Stimulated activated CD4-positive, alpha-beta T cell treated with anti-CD3 and anti-CD28 coated beads, TNF-alpha, amount 100 ng/mL, for 4 hours (primary cell): Measurements from ENCODE around the gene ROR1.

Source experiments
- DNase-seq, 3 experiments: peaks; one replicate each; pipeline ENCODE4 v3.0.0-alpha.2; 2020; ENCODE audit warnings: low read depth in 3 of 3

Gene ROR1

DNA sequence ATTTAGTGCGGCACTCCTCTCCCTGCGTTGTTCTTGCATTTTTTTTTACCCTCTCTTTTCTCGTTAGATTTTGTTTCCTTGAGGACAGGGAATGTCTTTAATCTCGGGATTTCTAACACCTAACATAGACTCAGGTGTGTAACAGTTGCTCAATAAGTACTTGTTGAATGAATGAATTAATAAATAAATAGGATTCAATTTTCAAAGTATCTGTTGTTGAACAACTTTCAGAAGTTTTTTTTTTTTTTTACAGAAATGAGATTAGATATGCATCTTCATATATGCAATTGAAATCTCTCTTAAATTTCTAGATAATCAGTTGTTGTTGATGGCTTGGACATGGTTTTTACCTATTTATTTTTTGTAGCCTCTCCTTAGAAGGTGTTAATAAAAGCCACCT, 83.1 kb downstream of the ROR1 start:
- DNase-seq, result no peak

DNA sequence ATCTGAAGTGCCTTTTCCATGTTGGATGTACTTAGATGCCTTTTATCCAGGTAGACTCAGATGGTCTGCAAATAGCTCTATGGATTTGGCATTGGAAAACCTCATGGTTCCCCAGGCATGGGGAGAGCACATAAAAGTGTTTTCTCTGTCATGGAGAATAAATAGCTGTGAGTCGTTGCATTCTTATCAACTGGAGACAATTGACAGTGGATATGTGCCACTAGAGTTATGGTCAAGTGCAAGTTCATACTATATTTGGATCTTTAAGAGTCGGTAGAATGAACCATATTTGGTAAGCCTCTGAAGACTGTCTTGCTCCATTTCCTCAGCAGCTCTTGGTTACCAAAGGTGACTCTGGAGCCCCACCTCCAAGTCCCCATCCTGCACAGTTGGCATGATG, 83.7 kb downstream of the ROR1 start:
- no peak for DNase-seq

DNA sequence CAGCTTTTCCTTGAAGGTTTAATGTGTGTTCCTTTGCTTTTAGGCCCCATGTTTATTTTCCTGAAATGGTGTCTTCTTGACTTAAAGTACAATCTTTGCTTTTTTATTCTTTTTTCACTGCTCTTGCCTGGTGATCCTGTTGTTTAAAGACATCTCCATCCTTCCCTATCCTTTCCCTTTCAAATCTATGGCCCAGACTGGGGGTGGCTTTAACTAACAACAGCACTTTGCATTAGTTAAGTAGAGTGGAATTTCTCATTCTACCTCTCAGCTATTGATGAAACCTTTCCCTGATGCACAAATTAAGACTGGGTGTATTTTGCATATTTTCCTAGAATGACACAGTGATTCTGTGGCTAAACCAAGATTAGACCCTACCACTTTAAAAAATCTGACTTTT, 84.3 kb downstream of the ROR1 start:
- no peak for DNase-seq

DNA sequence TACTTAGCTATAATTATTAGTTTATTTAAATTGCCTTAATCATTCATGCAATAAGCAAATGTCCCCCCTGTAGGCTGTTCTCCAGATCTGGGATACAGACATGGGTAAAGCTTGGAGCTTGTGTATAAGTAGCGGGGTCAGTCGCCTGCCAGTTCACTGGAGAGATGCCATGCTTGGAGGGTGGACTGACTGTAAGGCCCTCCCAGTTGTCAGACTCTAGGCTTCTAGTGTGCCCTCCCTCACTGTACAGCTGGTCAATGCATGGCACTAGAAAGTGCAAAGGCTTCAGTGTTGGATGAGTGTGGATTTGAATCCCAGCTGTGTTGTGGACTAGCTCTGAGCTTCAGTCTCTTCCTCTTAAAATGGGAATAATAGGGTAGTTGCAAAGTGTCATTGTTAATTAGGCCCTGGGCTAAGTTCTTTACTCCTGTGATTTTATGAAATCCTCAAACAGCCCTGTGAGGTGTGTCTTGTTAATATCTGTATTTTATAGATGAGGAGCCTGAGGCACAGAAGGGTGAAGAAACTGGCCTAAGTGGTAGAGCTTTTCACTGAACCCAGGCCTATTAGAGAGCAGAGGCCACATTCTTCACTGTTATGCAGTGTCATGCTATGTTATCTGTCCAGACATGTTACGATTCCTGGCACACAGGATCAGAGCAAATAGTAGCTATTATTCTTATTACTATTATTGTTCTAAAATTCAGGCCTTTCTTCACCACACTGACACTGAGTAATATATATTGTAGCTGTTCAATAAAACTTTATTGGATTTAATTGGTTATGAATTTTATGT, 85.9 kb downstream of the ROR1 start:
- DNase-seq, result no peak

DNA sequence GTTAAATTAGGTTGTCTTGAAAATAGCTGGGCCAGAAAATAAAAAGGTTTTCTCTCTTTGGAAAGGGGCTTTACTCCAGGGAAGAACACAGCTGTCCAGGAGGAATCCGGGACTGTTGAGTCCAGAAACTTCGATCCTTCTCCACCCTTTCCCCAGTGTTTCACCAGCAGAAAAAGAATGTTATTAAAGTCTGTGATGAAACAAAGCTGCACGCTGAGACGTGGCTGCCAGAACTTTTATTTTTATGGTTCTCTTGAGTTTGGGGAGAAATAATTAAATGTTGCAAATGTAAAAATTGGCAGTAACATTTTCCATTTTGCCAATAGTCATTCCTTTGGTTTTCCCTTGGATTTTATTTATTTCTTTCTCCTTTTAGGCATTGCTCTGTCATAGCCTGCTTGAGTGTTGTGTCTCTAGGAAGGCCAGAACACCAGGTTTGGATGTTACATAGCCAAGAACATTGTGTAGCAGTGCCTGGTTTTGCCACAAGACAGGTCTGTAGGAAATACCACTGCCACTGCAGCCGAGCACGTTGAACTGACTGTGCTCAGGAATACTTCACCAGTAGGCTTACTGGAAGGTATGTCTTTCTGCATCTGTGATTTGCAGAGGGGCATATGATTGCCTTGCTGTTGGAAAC, 87.4 kb downstream of the ROR1 start:
- DNase-seq, result no peak

DNA sequence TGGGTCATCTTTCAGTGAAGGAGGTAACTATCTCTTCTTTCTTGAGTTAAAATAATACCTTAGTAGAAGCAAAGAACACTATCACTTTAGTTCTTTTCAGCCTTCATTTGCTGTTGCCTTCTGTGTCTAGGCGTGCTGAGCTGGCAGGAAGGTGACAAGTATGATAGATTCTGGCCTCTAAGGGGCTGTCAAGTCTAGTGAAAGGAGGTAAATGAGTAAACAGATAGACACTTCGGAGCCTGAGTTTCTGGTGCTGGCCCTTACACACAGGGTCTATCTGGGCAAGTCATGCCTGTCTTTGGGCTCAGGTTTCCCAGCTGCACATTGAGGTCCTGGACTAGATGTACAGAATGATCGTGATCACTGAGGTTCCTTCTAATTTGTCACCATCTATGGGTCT, 89.3 kb downstream of the ROR1 start:
- DNase-seq, result no peak

DNA sequence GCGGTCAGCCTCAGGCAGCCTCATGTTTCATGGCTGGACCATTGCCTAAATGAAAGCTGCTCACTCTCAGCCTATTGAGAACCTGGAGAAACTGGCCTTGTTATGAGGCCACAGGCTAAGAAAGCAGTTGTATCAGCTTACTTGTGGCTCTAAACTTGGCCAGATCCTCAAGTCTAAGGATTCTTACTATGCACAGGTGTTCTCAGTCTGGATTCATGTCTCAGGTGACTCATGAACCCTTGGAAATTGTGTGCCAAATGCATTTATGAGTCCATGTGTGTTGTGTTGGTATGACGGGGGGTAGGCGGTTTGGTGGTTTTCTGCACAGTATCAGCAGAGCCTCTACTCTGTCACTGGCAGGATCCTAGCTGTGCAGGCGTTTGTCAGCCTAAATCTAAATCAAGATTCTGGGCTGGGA, 90.4 kb downstream of the ROR1 start:
- no peak for DNase-seq

DNA sequence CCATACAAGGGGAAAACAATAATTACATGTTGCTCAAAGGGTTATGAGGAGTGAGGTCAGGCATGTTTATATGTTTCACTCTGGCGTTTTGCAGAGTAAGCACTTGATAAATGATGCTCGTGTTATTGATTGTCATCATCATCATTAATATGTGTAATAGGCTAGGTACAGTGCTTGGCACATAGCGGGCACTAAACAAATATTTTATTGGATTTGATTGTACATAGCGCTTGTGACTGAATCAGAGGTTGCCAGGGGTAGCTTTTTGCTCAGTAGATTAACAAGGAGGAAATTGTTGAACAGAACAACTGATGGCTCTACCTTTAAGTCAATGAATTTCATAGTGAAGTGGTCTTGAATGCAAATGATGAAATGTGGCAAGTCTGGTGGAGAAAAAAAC, 91.7 kb downstream of the ROR1 start:
- DNase-seq, result no peak

DNA sequence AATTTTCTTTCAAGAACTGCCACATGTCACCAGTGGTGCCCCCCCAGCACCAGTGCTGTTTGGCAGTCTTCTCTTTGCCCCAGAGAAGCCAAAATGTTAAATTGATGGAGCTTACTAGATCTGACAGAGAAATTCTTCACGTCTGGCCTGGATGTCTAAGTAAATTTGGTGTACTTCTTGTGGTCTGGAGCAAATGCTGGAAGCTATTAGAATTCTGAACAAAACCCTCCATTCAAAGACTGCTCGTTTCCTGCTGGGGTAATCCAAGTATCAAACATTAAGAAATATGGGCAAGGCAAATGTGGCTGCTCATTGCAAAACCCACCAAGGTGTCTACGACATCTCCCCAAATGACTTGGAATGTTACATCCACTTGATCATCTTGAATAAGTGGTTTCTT, 92.3 kb downstream of the ROR1 start:
- no peak for DNase-seq

DNA sequence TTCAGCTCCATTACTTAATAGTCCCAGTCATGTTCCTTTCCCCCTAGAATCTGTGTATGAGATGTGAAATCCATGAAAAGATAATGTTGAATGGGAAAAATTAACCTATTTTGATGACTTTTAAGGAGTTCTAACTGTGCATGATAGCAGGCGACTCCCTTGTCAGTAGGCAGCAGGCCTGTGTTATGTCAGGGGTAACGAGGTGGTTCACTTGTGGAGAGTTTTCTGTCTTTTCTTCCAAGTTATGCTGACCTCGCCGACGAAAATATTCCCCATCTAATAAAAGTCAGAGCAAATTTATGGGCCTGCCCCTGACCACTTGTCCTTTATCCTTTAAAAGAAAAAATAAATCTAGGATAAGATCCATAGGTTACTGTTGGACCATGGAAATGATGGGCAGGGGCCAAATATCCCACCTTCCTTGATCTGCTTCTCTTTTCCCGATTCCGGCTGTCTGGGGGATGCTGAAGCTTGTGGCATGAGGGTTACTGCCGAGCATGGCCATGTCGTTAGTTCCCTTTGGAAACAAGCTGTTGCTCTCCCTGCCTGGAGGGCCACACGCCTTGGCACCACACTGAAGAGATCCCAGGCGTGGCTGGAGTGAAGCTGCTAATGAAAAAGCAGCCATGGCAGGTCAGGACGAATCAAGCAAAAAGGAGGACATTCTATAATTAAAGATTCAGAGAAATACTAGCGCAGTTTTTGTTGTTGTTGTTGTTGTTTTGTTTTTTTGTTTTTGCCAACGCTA, 93.8 kb downstream of the ROR1 start:
- DNase-seq, result no peak

DNA sequence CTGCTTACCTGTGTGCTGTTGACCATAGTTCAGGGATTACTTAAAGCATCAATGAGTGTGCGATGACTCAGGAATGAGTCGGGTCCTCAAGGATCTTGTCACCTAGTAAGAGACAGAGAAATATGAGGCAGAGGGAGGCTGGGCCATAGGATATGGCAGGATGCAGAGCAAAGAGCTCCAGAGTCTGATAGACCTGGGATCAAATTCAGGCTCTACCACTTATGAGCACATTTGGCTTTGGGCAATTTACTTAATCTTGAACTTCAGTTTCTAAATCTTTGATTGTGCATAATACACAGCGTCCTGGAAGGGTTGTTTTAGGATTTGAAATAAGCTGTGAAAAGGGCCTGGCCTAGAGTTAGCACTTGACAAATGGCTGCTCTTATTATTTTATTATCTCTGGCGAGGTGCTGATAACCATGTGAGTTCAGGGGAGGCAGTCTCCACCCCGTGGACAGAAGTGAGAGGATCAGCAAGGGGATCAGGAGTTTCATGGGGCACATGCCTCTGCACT, 94.5 kb downstream of the ROR1 start:
- no peak for DNase-seq

DNA sequence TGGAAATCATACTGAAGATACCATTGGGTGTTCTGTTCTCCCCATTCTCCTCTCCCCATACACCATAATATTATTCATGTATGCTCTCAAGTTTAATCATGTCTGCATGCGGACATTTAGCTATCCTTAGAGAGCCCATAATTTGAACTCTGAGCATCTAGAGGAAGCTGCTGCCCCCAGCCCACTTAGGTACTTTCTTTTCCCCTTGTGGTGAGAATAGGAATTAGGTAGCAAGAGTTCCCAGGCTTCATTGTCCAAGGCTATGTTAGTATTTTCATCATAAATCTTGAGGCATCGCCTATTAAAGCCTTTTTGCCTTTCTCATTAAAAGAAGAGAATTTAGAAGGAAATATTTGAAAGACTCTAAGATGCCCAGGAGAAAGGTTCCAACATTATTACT, 96.3 kb downstream of the ROR1 start:
- DNase-seq, result no peak

DNA sequence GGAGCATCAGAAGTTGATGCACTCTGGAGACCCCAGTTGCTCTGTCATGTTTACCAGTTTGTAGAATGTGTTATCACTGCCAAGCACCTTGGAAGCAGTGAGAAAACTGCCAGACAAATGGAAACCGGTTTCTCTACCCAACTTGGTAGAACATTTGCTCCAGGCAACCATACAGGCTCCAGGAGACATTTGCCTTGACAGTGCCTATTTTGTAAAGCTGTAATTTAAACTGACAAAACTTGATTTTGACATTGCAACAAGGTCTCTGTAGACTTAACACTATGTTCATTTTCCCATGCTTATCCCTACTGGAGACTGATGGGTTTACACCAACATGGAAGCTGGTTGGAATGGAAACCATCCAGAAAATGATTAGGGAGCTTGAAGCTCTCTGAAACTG, 97.6 kb downstream of the ROR1 start:
- DNase-seq, result no peak

DNA sequence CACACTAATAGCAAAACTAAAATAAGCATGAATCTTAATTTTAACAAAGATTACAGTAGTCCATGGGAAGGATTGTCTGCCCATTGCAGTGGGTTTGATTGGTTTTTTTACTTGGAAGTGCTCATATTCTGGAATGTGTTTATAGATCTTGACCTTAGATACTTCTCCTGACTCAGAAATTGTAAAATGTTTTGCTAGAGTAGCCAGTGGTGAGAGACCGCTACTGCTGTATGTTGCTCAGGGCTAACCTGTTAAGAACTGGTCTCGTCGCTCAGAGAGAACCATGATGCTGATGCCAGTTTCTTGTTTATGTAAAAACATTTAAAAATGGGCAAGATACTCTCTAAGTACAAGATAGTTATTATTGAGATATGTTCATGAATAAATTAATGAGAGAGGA, 99.9 kb downstream of the ROR1 start:
- DNase-seq, result no peak

DNA sequence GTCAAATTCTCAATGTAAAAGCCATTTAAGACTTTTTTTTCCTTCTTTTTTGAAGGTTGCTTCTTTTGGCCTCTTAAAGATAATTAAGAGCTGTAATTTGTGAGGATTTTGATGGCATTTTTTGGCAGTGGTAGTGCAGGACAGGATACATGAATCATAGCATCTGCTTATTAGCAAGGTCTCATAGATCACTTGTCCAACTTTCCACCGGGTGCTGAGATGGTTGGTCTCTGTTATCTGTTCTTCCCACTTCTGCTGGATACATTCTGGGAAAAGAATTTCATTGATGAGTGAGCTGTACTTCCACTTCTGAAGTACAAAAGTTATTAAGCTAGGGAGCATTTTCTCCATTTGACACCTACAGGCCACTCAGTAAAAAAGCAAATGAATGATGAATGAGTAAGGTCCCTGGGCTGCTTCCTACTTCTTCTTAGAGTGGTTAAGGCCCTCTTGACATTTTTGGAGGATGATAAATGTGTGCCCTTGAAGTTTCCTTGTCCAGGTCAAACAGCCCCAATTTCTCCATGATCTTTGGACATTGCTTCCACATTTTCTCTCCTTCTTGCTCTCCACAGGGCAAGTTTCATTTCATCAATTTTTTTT, 100.6 kb downstream of the ROR1 start:
- DNase-seq, result no peak

DNA sequence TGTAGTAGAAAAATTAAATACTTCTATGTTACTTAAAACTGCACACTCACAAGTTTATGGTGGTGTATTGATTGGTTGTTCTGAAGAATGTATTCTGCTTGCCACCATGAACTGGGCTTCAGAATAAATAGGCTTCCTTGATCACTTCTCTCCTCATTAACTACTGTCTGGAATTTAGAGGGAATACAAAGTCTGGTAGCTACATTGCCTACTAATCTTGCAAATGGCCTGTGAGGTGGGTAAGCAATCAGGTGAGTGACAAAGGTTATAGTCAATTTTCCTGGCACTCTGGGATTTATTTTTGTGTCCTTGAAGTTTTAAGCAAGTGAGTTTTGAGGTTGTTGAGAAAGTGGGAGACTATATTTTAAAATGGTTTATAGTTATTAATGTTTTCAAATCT, 101.8 kb downstream of the ROR1 start:
- no peak for DNase-seq

DNA sequence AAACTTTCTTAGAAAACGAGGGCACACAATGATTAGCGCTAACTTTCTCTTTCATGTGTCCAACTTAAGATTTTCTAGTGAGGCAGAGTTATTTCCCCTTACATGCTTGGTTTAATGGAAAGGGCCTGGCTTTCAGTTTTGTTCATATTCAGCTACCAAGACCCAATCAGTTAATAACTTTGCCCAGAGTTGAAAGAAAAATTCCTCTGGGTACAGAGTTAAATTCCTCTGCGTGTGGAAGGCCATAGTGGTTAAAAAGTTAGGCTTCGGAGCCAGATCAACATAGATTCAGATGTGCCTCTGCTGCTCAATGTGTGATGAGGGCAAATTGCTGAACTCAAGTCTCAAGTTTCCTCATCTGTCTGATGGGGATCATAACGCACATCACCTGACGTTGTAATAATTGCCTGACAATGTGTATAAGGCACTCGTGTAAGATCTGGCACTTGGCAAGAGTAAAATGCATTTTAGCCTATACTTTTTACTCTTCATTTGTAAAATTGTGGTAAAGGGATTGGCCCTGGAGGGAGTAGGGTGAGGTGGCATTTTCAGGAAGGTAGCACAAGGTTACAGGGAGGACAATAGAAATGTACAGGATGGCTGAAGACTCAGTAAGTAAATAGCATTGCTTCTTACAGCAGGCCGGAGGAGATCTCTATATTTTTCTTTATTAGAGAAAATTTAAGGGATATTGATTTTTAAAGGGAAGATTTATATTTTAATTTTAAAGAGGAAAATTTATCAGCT, 103.4 kb downstream of the ROR1 start:
- DNase-seq, result no peak

DNA sequence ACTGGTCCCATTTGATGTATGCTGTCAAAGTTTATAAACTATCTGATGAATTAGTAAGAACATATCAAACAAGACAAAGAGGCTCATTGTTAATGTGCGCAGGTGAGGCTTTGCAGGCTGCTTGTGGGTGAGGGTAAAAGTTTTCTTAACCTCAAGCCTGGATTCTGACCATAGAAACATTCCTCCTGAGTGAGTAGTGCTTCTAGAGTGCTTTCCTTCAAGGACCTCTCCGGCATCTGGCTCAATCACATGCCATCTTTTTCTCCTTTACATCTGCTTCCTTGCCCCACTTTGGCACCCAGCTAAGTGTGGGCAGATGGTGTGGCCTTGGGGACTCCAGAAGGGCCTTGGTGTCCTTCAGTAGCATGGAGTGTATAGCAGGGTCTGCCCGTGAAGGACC, 104.0 kb downstream of the ROR1 start:
- DNase-seq, result no peak

DNA sequence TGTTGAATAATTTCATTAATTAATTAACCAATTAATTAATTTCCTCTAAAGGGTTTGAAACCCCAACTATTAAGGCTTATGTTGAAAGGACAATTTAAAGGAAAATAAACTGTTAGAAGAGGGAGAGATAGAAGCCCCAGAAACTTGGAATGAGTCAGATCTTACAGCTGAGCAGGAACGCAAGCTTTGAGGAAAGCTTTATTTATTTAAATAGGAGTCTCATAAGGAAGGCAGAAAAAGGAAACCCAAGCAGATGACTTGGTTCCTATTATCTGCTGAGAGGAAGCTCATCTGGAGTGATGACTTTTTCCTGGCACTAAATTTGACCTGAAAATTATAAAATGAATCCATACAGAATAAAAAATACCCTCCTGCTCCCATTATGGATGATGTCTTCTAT, 105.1 kb downstream of the ROR1 start:
- no peak for DNase-seq

DNA sequence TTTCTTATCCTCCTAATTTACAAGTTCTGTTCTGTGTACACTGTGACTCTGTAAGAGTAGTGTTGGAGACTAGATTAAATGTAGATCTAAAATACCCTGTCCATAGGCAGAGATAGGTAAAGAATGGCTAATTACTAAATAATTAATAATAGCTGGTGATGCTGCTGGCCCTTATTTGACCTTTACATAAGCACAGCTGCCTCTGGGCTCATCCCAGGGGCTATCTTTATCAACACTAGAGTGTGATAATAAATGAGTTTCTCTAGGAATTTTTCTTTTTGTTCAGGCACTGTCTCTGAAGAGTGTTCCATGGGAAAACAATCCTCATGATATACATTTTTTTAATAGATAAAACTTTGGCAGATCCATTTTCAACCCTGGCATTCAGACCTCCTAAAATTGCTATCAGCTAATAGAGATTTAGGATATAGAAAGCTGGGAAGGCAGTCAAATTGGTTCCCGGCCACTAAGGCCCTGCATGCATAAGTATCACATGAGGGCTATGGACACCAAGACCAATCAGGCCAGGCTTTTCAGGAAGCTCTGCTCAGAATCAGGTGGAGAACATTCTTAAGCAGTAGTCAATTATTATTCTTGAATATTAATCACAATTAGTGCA, 107.2 kb downstream of the ROR1 start:
- DNase-seq, result no peak

DNA sequence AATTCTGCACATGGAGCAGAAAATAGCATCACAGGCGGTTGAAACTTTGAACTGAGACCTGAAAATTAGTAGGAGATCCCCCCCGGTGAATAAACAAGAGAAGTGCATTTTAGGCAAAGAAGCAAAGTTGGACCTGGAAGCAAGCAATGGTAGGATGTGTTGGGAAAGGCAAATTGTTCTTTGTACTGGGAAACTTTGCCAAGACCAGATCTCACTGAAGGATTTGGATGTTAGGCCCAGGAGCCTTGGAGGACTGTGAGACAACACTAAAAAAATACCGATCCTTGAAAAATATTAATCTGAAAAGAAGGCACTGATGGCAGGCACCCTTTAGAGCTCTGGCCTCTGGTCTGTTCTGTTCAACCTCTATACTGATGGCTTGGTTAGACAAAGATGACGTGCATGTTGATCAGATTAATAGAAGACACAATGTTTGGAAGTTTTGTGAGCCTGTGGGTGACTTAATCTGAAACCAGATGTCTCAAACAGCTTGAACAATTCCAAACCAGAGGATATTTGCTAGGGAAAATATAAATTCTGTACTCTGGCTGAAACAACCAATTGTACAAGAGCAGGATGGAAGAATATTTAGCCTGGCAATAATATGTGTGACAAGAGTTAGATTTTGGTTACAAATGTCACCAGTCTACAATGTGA, 108.4 kb downstream of the ROR1 start:
- DNase-seq, result no peak
